Measurements from ENCODE around the gene MAPK8IP1.

The MAPK8IP1 gene

DNA sequence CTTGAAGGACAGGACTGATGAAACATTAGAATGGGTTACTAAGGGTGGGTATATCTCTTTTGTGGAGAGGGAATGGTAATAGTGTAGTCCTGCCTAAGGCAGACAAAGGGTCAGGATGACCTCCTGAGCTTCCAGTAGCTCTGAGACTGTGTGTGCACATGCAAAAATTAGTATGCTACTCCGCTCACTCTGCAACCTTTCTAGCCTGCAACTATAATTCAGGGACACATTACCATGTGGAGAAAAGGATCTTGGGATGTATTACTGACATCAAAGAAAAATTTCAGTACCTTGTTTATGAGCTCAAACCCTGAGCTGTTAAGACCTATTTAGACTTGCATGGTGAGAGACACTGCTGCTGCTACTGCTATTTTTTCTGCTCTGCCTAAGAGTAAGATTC, 62.4 kb downstream of the MAPK8IP1 start:
- DNase-seq, result no peak

DNA sequence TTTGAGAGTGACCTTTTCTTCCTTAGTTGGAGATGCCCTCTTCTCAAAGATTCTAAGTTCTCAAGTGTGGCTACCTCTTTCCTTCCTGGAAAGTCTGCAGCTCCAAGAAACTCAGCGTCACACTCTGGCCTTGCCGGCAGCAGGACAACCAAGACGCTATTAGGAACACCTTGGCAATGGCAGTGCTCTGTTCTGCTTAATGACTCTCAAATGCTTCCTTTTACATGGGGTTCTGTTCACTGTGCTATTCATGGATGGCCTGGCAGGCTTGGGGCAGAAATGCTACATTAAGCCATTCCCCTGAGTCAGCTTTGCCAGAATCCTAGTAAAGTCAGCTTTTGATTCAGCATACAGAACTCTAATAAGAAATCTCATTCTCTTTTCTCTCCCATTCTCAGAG, 62.9 kb downstream of the MAPK8IP1 start:
- DNase-seq, result no peak

DNA sequence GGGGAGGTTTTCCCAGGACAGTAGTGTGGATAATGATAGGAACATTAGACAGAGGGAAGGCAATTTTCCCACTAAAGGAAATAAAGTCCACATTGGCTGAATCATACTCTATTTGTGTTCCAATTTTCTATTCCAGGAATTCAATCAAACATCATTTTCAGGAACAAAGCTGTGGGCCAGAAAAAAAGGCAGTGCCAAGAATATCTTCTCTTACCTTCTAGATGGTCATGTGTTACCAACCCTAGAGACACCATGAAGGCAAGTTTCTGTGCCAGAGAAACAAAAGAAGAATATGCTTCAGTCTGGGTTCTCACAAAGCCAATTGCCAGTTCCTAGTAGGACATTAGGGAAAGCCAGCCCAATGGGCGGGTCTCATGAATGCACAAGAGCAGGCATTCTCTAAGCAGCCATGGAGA, 64.5 kb downstream of the MAPK8IP1 start:
- no peak for DNase-seq
